ENCODE results near the gene CIB4. TPM values are rescaled to one million over a fixed set of nuclear protein-coding genes. Genes with fewer than 3 reads are reported as not detected.

CIB4 gene
- total and polyA plus RNA-seq, 2 of the 13 experiments (the other 11 are each of a cell fraction or from before 2014, with no cell fraction given) = not detected

- TF ChIP-seq PATZ1 (CRISPR knock-in tag; IDR thresholded peaks at IDR 0.05) (no peak), SMAD3 (CRISPR knock-in tag; IDR thresholded peaks at IDR 0.05) (no peak), HHEX (CRISPR knock-in tag; IDR thresholded peaks at IDR 0.05) (no peak)
Measured at GRCh38 chr2:26542676-26543505, 98.3 kb downstream of the CIB4 start (continued).

- ATAC-seq = no peak
Measured at GRCh38 chr2:26542194-26542455, 99.0 kb downstream of the CIB4 start.

More at GRCh38 chr2:26542194-26542455, 99.0 kb downstream of the CIB4 start:
- intact Hi-C loops (cut with micrococcal nuclease; ENCODE audit: unreplicated experiment) (no loop called here), in situ Hi-C loops (cut with HindIII; ENCODE audit: extremely low pct_ligation_motif_present, low pct_unique_long_range_greater_than_20kb) (no loop called here)
- no peaks in the 10 kb centered on the region for H3K79me2 ChIP-seq (ENCODE audit: insufficient read depth, low read length)
- H2AFZ ChIP-seq (ENCODE audit: low read length) = no peak overlapping the region
- POLR2A ChIA-PET = no interaction called here
- H3K9me3 ChIP-seq (ENCODE audit: low read length) = no peaks in the 10 kb centered on the region
- BruUV-seq (replicated peaks) = no TSS peak
- WGBS (ENCODE audit: low lambda C conversion rate) = 30% methylated on average over 5 of the region's 5 CpGs
- H3K27ac ChIP-seq (ENCODE audit: extremely low read length, insufficient read depth, low read length) = no peak overlapping the region
- H3K36me3 ChIP-seq (replicated peaks in 1 of 2; ENCODE audit: control insufficient read depth in 1 of 2, insufficient read depth in 2 of 2, low read length in 2 of 2) = no peaks in the 10 kb centered on the region
- H3K27me3 ChIP-seq (ENCODE audit: control insufficient read depth in 1 of 2, insufficient read depth in 2 of 2, low read length in 2 of 2) = peaks cover 4 to 47% of the 10 kb centered on the region in 2 experiments
- no peak overlapping the region for H3K9ac ChIP-seq (ENCODE audit: insufficient read depth, low read depth, low read length)
- H3K4me3 ChIP-seq (replicated peaks in 1 of 3; ENCODE audit: insufficient read depth in 1 of 3, low read depth in 2 of 3, low read length in 3 of 3) = no peak overlapping the region
- FAIRE-seq = no peak
- DNase-seq (ENCODE audit: low spot score) = no peak
- no peaks in the 10 kb centered on the region for H3K4me1 ChIP-seq (ENCODE audit: insufficient read depth, low read length)
- no peak for TF ChIP-seq ETS1 (CRISPR knock-in tag; IDR thresholded peaks at IDR 0.05)
- TF ChIP-seq MTF2 (CRISPR knock-in tag; IDR thresholded peaks at IDR 0.05; ENCODE audit: borderline replicate concordance) = no peak
- TF ChIP-seq JUN (CRISPR knock-in tag; IDR thresholded peaks at IDR 0.05) = no peak
- TF ChIP-seq NR2F1 (CRISPR knock-in tag; IDR thresholded peaks at IDR 0.05) = no peak
- TF ChIP-seq CBFB (CRISPR knock-in tag; IDR thresholded peaks at IDR 0.05) = no peak
- no peak for TF ChIP-seq ZNF558 (CRISPR knock-in tag; IDR thresholded peaks at IDR 0.05; ENCODE audit: borderline replicate concordance)
- TF ChIP-seq ZFAT (CRISPR knock-in tag; conservative IDR thresholded peaks at IDR 0.05) = no peak
- no peak for TF ChIP-seq TEAD2 (CRISPR knock-in tag; IDR thresholded peaks at IDR 0.05)
- TF ChIP-seq LRRFIP1 (CRISPR knock-in tag; conservative IDR thresholded peaks at IDR 0.05) = no peak
- TF ChIP-seq ZNF44 (CRISPR knock-in tag; IDR thresholded peaks at IDR 0.05) = no peak
- no peak for TF ChIP-seq MLLT10 (CRISPR knock-in tag; IDR thresholded peaks at IDR 0.05)
- no peaks in the 10 kb centered on the region for H4K20me1 ChIP-seq (ENCODE audit: insufficient read depth, low read length)
- CTCF ChIA-PET (ENCODE audit: low intra/inter-chr PET ratio, low total read pairs) = no interaction called here
- H3K4me2 ChIP-seq (ENCODE audit: low read depth, low read length) = no peak overlapping the region

All from HepG2 (cell line).